Measurements from ENCODE around the gene OR8B4.
"Not testable (repeated sequence)": the region's sequence is repeated elsewhere in the genome, so short reads cannot be mapped to it uniquely, and the experiment has no call there.

- TF ChIP-seq POLR2A (IDR thresholded peaks at IDR 0.05; ENCODE audit: borderline replicate concordance, extremely low read depth, insufficient read depth, insufficient read length); EZH2 (IDR thresholded peaks at IDR 0.05); POLR2AphosphoS5 (IDR thresholded peaks at IDR 0.05; ENCODE audit: low read depth, low read length); EZH2phosphoT487 (IDR thresholded peaks at IDR 0.05; ENCODE audit: borderline replicate concordance); SIN3A (IDR thresholded peaks at IDR 0.05; ENCODE audit: low read depth); SP1 (IDR thresholded peaks at IDR 0.05; ENCODE audit: low read depth); ZNF274 (IDR thresholded peaks at IDR 0.05; ENCODE audit: low read depth, low read length): not testable (repeated sequence)
- TF ChIP-seq, protein P1, sequence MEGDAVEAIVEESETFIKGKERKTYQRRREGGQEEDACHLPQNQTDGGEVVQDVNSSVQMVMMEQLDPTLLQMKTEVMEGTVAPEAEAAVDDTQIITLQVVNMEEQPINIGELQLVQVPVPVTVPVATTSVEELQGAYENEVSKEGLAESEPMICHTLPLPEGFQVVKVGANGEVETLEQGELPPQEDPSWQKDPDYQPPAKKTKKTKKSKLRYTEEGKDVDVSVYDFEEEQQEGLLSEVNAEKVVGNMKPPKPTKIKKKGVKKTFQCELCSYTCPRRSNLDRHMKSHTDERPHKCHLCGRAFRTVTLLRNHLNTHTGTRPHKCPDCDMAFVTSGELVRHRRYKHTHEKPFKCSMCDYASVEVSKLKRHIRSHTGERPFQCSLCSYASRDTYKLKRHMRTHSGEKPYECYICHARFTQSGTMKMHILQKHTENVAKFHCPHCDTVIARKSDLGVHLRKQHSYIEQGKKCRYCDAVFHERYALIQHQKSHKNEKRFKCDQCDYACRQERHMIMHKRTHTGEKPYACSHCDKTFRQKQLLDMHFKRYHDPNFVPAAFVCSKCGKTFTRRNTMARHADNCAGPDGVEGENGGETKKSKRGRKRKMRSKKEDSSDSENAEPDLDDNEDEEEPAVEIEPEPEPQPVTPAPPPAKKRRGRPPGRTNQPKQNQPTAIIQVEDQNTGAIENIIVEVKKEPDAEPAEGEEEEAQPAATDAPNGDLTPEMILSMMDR (IDR thresholded peaks at IDR 0.05 in 2 of 3, conservative IDR thresholded peaks at IDR 0.05 in 1 of 3; ENCODE audit: borderline replicate concordance in 1 of 3, insufficient read depth in 1 of 3, low read depth in 2 of 3, low read length in 2 of 3), result not testable (repeated sequence)
These were observed 34.7 kb upstream of the OR8B4 start for GRCh38 chr11:124459379-124459778.

Data from HCT116 (cell line).